Smooth muscle cell (in vitro differentiated cells): ENCODE measurements around the gene TEX52. TPM values are rescaled to one million over a fixed set of nuclear protein-coding genes. Genes with fewer than 3 reads are reported as not detected.

Experiments used
- DNase-seq: peaks from one replicate; lab custom pipeline; 2025; ENCODE audit not compliant: unreplicated experiment; lab: John Stamatoyannopoulos, UW
- H2AFZ ChIP-seq: fragments of 200-600 bp; sonication (generic); 2 replicates; pipeline ENCODE4 v1.6.0; 2016; ENCODE audit warnings: antibody characterized with exemption, low read depth, mild to moderate bottlenecking
- H3F3A ChIP-seq: fragments of 200-600 bp; sonication (generic); 2 replicates; pipeline ENCODE4 v1.6.0; 2017; ENCODE audit warnings: antibody characterized with exemption, low read depth
- H3K27ac ChIP-seq: fragments of 200-600 bp; sonication (generic); 2 replicates; pipeline ENCODE4 v1.5.1; 2016; ENCODE audit warnings: low read depth, mild to moderate bottlenecking
- H3K27me3 ChIP-seq: fragments of 200-600 bp; sonication (generic); 2 replicates; pipeline ENCODE4 v1.6.1; 2016; ENCODE audit warnings: low read depth, mild to moderate bottlenecking
- H3K36me3 ChIP-seq: fragments of 200-600 bp; sonication (generic); 2 replicates; pipeline ENCODE4 v1.5.1; 2016; ENCODE audit warnings: low read depth
- H3K4me1 ChIP-seq: fragments of 200-600 bp; sonication (generic); 2 replicates; pipeline ENCODE4 v1.5.1; 2016; ENCODE audit warnings: low read depth
- H3K4me2 ChIP-seq: fragments of 200-600 bp; sonication (generic); 2 replicates; pipeline ENCODE4 v1.6.0; 2016; ENCODE audit warnings: mild to moderate bottlenecking
- H3K4me3 ChIP-seq: fragments of 200-600 bp; sonication (generic); 2 replicates; pipeline ENCODE4 v1.5.1; 2016; ENCODE audit warnings: mild to moderate bottlenecking
- H3K79me2 ChIP-seq: fragments of 200-600 bp; sonication (generic); 2 replicates; pipeline ENCODE4 v1.6.0; 2016; ENCODE audit warnings: low read depth, mild to moderate bottlenecking
- H3K9ac ChIP-seq: fragments of 200-600 bp; sonication (generic); 2 replicates; pipeline ENCODE4 v1.6.0; 2016; ENCODE audit warnings: low read depth
- H3K9me3 ChIP-seq: fragments of 200-600 bp; sonication (generic); replicated peaks from 2 replicates; pipeline ENCODE4 v1.5.1; 2016; ENCODE audit warnings: low read depth
- H4K20me1 ChIP-seq: fragments of 200-600 bp; sonication (generic); 2 replicates; pipeline ENCODE4 v1.6.0; 2016; ENCODE audit warnings: low read depth
- WGBS: methylation state at CpG from one replicate; pipeline ENCODE4 v1.1.7; 2016; ENCODE audit warnings: low lambda C conversion rate; 5-methylcytosine and 5-hydroxymethylcytosine counted together
- polyA plus RNA-seq: library from polyadenylated mRNA; unstranded; fragments of >200 nt; fragmentation: Nextera tagmentation; extraction: Ambion mirVana; gene quantifications from 2 replicates; pipeline ENCODE4 v1.2.1, GENCODE V29; 2016
- total RNA-seq: library from RNA; depleted of rRNA; stranded (reverse); fragments of >200 nt; gene quantifications from 2 replicates; pipeline ENCODE4 v1.2.3, GENCODE V29; 2014
- TF ChIP-seq, protein P1 (sequence below): fragments of 200-600 bp; sonication (generic); IDR thresholded peaks from 2 replicates; pipeline ENCODE4 v1.5.1; 2017; ENCODE audit warnings: borderline replicate concordance, mild to moderate bottlenecking, antibody characterized with exemption; ENCODE audit not compliant: insufficient read depth, poor library complexity, severe bottlenecking

The TEX52 gene
- total and polyA plus RNA-seq, 2 experiments from 2014 or later = 0.14 TPM; not detected in 1

DNA sequence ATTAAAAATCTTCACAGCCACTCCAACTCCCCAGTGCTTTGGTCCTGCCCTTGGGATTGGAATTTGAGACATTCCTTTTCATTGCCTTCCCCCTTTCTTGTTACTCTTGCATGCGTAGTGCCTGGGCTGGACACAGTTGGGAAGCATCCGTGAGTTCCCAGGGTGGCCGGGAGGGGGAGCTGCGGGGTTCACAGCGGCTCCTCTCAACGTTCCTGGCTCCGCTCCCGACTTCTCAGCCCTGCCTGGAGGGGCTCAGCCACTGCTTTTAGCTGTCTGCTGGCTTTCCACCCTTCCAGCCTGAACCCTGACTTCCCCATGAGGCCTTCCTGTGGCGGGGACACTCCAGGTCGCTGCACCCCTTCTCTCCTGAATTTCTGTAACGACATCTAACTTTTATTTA is 3.2 kb downstream of the TEX52 start:
- Histone ChIP-seq H3K9ac (no peak overlapping the region), H3K27ac (no peak overlapping the region), H3F3A (no peaks in the 10 kb centered on the region), H3K4me3 (no peak overlapping the region), H3K4me1 (peaks cover 4% of the 10 kb centered on the region), H2AFZ (no peak overlapping the region), H3K4me2 (peak overlapping the region; percentile 68), H3K36me3 (no peaks in the 10 kb centered on the region), H4K20me1 (no peaks in the 10 kb centered on the region), H3K79me2 (no peaks in the 10 kb centered on the region), H3K9me3 (no peaks in the 10 kb centered on the region), H3K27me3 (no peaks in the 10 kb centered on the region)
- TF ChIP-seq, protein P1, sequence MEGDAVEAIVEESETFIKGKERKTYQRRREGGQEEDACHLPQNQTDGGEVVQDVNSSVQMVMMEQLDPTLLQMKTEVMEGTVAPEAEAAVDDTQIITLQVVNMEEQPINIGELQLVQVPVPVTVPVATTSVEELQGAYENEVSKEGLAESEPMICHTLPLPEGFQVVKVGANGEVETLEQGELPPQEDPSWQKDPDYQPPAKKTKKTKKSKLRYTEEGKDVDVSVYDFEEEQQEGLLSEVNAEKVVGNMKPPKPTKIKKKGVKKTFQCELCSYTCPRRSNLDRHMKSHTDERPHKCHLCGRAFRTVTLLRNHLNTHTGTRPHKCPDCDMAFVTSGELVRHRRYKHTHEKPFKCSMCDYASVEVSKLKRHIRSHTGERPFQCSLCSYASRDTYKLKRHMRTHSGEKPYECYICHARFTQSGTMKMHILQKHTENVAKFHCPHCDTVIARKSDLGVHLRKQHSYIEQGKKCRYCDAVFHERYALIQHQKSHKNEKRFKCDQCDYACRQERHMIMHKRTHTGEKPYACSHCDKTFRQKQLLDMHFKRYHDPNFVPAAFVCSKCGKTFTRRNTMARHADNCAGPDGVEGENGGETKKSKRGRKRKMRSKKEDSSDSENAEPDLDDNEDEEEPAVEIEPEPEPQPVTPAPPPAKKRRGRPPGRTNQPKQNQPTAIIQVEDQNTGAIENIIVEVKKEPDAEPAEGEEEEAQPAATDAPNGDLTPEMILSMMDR = peak; percentile 86
- WGBS = 11% methylated on average over 11 of the region's 11 CpGs
- DNase-seq = peak; percentile 51

DNA sequence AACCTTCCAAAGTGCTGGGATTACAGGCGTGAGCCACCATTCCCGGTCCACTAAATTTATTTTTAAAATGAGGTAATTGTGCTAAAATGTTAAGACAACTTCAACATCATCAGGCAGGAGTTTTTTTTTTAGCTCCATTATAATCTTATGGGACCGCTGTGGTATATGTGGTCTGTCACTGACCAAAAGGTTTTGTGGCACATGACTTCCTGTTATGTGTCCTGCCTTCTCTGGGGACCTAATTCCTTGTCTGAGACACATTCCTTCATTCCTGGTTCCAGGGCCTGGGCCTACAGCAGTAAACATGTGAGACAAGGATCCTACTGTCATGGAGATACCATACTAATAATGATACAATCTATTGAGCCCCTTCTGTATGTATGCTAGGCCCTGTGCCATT is 4.9 kb downstream of the TEX52 start:
- H3K27me3 ChIP-seq = no peaks in the 10 kb centered on the region
- WGBS = 94% methylated on average over 3 of the region's 3 CpGs
- H3K4me2 ChIP-seq = no peak overlapping the region

DNA sequence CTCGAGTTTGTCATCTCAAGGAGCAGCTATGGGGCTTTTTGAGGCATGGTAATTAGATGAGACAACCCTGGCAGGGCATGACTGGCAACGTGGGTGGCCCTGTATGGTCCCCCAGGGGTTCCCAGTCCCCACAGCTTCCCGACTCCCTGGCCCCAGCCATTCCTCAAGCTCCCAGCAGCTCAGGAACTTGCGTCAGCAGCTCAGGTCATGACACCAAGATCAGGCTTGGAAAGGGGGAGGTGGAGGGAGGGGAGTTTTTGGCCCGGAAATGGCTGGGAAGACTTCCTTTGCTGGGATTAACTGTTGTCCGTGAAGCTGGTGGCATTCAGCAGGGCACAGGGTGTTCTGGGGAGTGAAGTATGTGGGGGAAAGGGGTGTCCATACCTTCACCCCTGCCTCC is 11.6 kb downstream of the TEX52 start:
- Histone ChIP-seq H3K36me3 (no peaks in the 10 kb centered on the region), H3K9ac (no peak overlapping the region), H3K27me3 (no peaks in the 10 kb centered on the region), H3K79me2 (no peaks in the 10 kb centered on the region), H3K4me2 (peak overlapping the region; percentile 62), H3K4me1 (peaks cover 10% of the 10 kb centered on the region), H3F3A (no peaks in the 10 kb centered on the region), H2AFZ (no peak overlapping the region), H3K27ac (no peak overlapping the region), H4K20me1 (no peaks in the 10 kb centered on the region), H3K9me3 (no peaks in the 10 kb centered on the region), H3K4me3 (no peak overlapping the region)
- TF ChIP-seq, protein P1 = no peak
- WGBS = 41% methylated on average over 6 of the region's 6 CpGs
- DNase-seq = no peak

More for the DNA sequence above, 4.9 kb downstream of the TEX52 start:
- Histone ChIP-seq H3K36me3 (no peaks in the 10 kb centered on the region), H3K4me1 (no peaks in the 10 kb centered on the region), H3K9ac (no peak overlapping the region), H3K27ac (no peak overlapping the region), H3K79me2 (no peaks in the 10 kb centered on the region), H2AFZ (no peak overlapping the region), H3K4me3 (no peak overlapping the region), H3K9me3 (no peaks in the 10 kb centered on the region), H4K20me1 (no peaks in the 10 kb centered on the region), H3F3A (no peaks in the 10 kb centered on the region)
- TF ChIP-seq, protein P1 = no peak
- no peak for DNase-seq

DNA sequence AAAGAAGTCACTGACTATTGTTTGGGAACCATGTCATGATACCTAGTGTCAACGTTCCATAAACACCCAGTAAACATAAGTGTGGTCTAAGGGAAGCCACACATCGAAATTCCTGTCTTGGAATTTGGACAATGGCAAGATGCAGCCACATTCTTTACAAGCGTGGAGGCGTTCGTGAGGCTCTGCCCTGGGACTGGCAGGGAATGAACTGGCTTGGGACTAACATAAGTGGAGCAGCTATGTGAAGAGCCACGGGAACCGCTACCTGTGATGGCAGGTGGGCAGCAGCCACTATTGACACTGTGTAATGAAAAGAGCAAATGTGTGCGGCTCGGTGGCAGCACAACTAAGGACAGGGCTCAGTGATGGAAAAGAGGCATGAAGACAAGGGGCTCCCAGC is 12.1 kb downstream of the TEX52 start:
- Histone ChIP-seq H3K27me3 (no peaks in the 10 kb centered on the region), H2AFZ (no peak overlapping the region), H3K4me1 (peaks cover 10% of the 10 kb centered on the region), H3K36me3 (no peaks in the 10 kb centered on the region), H3K9ac (no peak overlapping the region), H3K27ac (no peak overlapping the region), H3F3A (no peaks in the 10 kb centered on the region), H3K9me3 (no peaks in the 10 kb centered on the region), H4K20me1 (no peaks in the 10 kb centered on the region), H3K4me2 (peak overlapping the region; percentile 62), H3K79me2 (no peaks in the 10 kb centered on the region), H3K4me3 (no peak overlapping the region)
- no peak for DNase-seq
- WGBS = 82% methylated on average over 9 of the region's 9 CpGs
- TF ChIP-seq, protein P1 = no peak
